ENCODE data around the gene THAP11. TPM values are rescaled to one million over a fixed set of nuclear protein-coding genes. Genes with fewer than 3 reads are reported as not detected.
A peak's percentile ranks its signal among the peaks of the same experiment; 100 is the strongest.

THAP11 gene
- total and polyA plus RNA-seq, 2 of the 13 experiments (the other 11 are each of a cell fraction or from before 2014, with no cell fraction given), result 44.2 to 53.4 TPM

- TF ChIP-seq DDIT3 (CRISPR knock-in tag; IDR thresholded peaks at IDR 0.05) (no peak), PHF5A (CRISPR knock-in tag; IDR thresholded peaks at IDR 0.05; ENCODE audit: low read depth, unreplicated experiment) (peak; percentile 49), RBM22 (optimal IDR thresholded peaks at IDR 0.05; ENCODE audit: low read length) (peak; percentile 48), ZFP36 (IDR thresholded peaks at IDR 0.05; ENCODE audit: borderline replicate concordance, low read depth, low read length, partially characterized antibody) (no peak), SAP130 (CRISPR knock-in tag; IDR thresholded peaks at IDR 0.05; ENCODE audit: low read depth) (peak; percentile 92), ETV5 (CRISPR knock-in tag; IDR thresholded peaks at IDR 0.05; ENCODE audit: borderline replicate concordance) (peak; percentile 93), EZH2 (conservative IDR thresholded peaks at IDR 0.05; ENCODE audit: low read depth, low read length) (no peak), KDM5B (CRISPR knock-in tag; IDR thresholded peaks at IDR 0.05; ENCODE audit: borderline replicate concordance) (peak; percentile 78), PAWR (CRISPR knock-in tag; IDR thresholded peaks at IDR 0.05; ENCODE audit: borderline replicate concordance) (0 out of 2 replicates have a peak, but pooled peaks have one; percentile 41), ZNF556 (CRISPR knock-in tag; IDR thresholded peaks at IDR 0.05; ENCODE audit: borderline replicate concordance) (peak; percentile 90; the same call in 1 of the 2 replicates), PHF8 (CRISPR knock-in tag; IDR thresholded peaks at IDR 0.05) (peak; percentile 80), ZNF850 (CRISPR knock-in tag; conservative IDR thresholded peaks at IDR 0.05) (peak; percentile 98; the same call in 1 of the 2 replicates), FOXA3 (CRISPR knock-in tag; IDR thresholded peaks at IDR 0.05) (peak; percentile 59), ZSCAN31 (CRISPR knock-in tag; IDR thresholded peaks at IDR 0.05; ENCODE audit: low read depth) (peak; percentile 93), RFX1 (IDR thresholded peaks at IDR 0.05) (no peak)
- TF ChIP-seq, protein P1, sequence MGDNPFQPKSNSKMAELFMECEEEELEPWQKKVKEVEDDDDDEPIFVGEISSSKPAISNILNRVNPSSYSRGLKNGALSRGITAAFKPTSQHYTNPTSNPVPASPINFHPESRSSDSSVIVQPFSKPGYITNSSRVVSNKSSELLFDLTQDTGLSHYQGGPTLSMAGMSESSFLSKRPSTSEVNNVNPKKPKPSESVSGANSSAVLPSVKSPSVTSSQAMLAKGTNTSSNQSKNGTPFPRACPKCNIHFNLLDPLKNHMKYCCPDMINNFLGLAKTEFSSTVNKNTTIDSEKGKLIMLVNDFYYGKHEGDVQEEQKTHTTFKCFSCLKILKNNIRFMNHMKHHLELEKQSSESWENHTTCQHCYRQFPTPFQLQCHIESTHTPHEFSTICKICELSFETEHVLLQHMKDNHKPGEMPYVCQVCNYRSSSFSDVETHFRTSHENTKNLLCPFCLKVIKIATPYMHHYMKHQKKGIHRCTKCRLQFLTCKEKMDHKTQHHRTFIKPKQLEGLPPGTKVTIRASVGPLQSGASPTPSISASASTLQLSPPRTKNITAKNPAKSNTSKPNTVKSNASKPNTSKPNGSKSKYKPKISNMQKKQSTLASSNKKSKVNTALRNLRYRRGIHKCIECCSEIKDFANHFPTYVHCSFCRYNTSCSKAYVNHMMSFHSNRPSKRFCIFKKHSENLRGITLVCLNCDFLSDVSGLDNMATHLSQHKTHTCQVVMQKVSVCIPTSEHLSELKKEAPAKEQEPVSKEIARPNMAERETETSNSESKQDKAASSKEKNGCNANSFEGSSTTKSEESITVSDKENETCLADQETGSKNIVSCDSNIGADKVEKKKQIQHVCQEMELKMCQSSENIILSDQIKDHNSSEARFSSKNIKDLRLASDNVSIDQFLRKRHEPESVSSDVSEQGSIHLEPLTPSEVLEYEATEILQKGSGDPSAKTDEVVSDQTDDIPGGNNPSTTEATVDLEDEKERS (CRISPR knock-in tag; IDR thresholded peaks at IDR 0.05), result peak; percentile 77; the same call in 1 of the 2 replicates
- TF ChIP-seq, protein P2, sequence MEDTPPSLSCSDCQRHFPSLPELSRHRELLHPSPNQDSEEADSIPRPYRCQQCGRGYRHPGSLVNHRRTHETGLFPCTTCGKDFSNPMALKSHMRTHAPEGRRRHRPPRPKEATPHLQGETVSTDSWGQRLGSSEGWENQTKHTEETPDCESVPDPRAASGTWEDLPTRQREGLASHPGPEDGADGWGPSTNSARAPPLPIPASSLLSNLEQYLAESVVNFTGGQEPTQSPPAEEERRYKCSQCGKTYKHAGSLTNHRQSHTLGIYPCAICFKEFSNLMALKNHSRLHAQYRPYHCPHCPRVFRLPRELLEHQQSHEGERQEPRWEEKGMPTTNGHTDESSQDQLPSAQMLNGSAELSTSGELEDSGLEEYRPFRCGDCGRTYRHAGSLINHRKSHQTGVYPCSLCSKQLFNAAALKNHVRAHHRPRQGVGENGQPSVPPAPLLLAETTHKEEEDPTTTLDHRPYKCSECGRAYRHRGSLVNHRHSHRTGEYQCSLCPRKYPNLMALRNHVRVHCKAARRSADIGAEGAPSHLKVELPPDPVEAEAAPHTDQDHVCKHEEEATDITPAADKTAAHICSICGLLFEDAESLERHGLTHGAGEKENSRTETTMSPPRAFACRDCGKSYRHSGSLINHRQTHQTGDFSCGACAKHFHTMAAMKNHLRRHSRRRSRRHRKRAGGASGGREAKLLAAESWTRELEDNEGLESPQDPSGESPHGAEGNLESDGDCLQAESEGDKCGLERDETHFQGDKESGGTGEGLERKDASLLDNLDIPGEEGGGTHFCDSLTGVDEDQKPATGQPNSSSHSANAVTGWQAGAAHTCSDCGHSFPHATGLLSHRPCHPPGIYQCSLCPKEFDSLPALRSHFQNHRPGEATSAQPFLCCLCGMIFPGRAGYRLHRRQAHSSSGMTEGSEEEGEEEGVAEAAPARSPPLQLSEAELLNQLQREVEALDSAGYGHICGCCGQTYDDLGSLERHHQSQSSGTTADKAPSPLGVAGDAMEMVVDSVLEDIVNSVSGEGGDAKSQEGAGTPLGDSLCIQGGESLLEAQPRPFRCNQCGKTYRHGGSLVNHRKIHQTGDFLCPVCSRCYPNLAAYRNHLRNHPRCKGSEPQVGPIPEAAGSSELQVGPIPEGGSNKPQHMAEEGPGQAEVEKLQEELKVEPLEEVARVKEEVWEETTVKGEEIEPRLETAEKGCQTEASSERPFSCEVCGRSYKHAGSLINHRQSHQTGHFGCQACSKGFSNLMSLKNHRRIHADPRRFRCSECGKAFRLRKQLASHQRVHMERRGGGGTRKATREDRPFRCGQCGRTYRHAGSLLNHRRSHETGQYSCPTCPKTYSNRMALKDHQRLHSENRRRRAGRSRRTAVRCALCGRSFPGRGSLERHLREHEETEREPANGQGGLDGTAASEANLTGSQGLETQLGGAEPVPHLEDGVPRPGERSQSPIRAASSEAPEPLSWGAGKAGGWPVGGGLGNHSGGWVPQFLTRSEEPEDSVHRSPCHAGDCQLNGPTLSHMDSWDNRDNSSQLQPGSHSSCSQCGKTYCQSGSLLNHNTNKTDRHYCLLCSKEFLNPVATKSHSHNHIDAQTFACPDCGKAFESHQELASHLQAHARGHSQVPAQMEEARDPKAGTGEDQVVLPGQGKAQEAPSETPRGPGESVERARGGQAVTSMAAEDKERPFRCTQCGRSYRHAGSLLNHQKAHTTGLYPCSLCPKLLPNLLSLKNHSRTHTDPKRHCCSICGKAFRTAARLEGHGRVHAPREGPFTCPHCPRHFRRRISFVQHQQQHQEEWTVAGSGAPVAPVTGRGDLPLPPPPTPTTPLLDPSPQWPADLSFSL (CRISPR knock-in tag; IDR thresholded peaks at IDR 0.05), result 0 out of 2 replicates have a peak, but pooled peaks have one; percentile 34
- TF ChIP-seq, protein P3, sequence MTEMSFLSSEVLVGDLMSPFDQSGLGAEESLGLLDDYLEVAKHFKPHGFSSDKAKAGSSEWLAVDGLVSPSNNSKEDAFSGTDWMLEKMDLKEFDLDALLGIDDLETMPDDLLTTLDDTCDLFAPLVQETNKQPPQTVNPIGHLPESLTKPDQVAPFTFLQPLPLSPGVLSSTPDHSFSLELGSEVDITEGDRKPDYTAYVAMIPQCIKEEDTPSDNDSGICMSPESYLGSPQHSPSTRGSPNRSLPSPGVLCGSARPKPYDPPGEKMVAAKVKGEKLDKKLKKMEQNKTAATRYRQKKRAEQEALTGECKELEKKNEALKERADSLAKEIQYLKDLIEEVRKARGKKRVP (CRISPR knock-in tag; IDR thresholded peaks at IDR 0.05), result no peak
Measured at GRCh38 chr16:67846320-67847063, 4.4 kb downstream of the THAP11 start, which contains the start of gene NUTF2 (continued).

Data from HepG2 (cell line).